Lower lobe of right lung (tissue), 2 donors: Measurements from ENCODE around the gene ARHGEF6. TPM values are rescaled to one million over a fixed set of nuclear protein-coding genes. Genes with fewer than 3 reads are reported as not detected.

Source experiments
- ATAC-seq, 2 donors: fragments of 200-7000 bp; cut with Tn5 transposase; one replicate each; pipeline ENCODE4 v1.9.1; 2020 to 2022; ENCODE audit warnings: mild to moderate bottlenecking in 2 of 2, moderate library complexity in 2 of 2
- DNase-seq: peaks from one replicate; pipeline ENCODE4 v3.0.0-alpha.2; 2020
- H3K27ac ChIP-seq: fragments of 200-600 bp; one replicate; pipeline ENCODE4 v1.8.0; 2022
- H3K27me3 ChIP-seq: fragments of 200-600 bp; one replicate; pipeline ENCODE4 v1.8.0; 2022; ENCODE audit warnings: low read depth
- H3K36me3 ChIP-seq: fragments of 200-600 bp; one replicate; pipeline ENCODE4 v1.8.0; 2022; ENCODE audit warnings: mild to moderate bottlenecking
- H3K4me1 ChIP-seq: fragments of 200-600 bp; one replicate; pipeline ENCODE4 v1.8.0; 2022
- H3K4me3 ChIP-seq: fragments of 200-600 bp; one replicate; pipeline ENCODE4 v1.8.0; 2022; ENCODE audit warnings: mild to moderate bottlenecking
- H3K9me3 ChIP-seq: fragments of 200-600 bp; one replicate; pipeline ENCODE4 v1.8.0; 2022
- CTCF ChIP-seq: fragments of 200-600 bp; IDR thresholded peaks from one replicate; pipeline ENCODE4 v1.8.0; 2022; ENCODE audit warnings: antibody characterized with exemption, mild to moderate bottlenecking
- intact Hi-C: fragments of 100-400 bp; cut with DNase I; formaldehyde crosslinking; loops from one replicate; pipeline ENCODE4 v1.11.0; 2022
- total RNA-seq: library from RNA; stranded (reverse); fragmentation: NEBNext Ultra II Directional; extraction: Animal tissue kit (Norgen Biotek cat#: 25700); gene quantifications from one replicate; pipeline ENCODE4 v1.2.1, GENCODE V29; 2021
- donor health status: DM: no; HTN: yes; CAD: no; lungs with severe emphysema.

Gene ARHGEF6
- total RNA-seq, 1 donor from 2014 or later, result 33.7 TPM

- Histone ChIP-seq H3K27ac (peak overlapping the region; percentile 85), H3K27me3 (no peaks in the 10 kb centered on the region), H3K4me1 (no peaks in the 10 kb centered on the region), H3K36me3 (no peaks in the 10 kb centered on the region), H3K9me3 (no peaks in the 10 kb centered on the region), H3K4me3 (no peak overlapping the region)
- DNase-seq, result peak; percentile 48
- peak; percentile 46 to 56 for ATAC-seq
- TF ChIP-seq CTCF, result no peak
- intact Hi-C loops, result no loop called here
These were observed 12.2 kb downstream of the ARHGEF6 start for GRCh38 chrX:136768469-136769084.

- Histone ChIP-seq H3K27ac (peak overlapping the region; percentile 85), H3K4me1 (no peaks in the 10 kb centered on the region), H3K4me3 (peak overlapping the region; percentile 66), H3K36me3 (no peaks in the 10 kb centered on the region), H3K9me3 (no peaks in the 10 kb centered on the region), H3K27me3 (no peaks in the 10 kb centered on the region)
- TF ChIP-seq CTCF, result peak; percentile 14
- ATAC-seq (peak; percentile 91 to 94), DNase-seq (peak; percentile 79)
- intact Hi-C loops, result no loop called here
These were observed 13.4 kb downstream of the ARHGEF6 start for GRCh38 chrX:136767104-136767941.

- Histone ChIP-seq H3K9me3 (no peaks in the 10 kb centered on the region), H3K4me1 (no peaks in the 10 kb centered on the region), H3K36me3 (no peaks in the 10 kb centered on the region), H3K27ac (peak overlapping the region; percentile 85), H3K4me3 (peak overlapping the region; percentile 66), H3K27me3 (no peaks in the 10 kb centered on the region)
- DNase-seq, result no peak
- ATAC-seq, result peak; percentile 25 to 42
- intact Hi-C loops, result no loop called here
- no peak for TF ChIP-seq CTCF
These were observed 14.0 kb downstream of the ARHGEF6 start for GRCh38 chrX:136766785-136767103.

GRCh38 chrX:136765821-136766356 lies 14.8 kb downstream of the ARHGEF6 start:
- TF ChIP-seq CTCF, result no peak

GRCh38 chrX:136764206-136764605 lies 16.5 kb downstream of the ARHGEF6 start:
- intact Hi-C loops, result no loop called here
- Histone ChIP-seq H3K36me3 (no peaks in the 10 kb centered on the region), H3K27ac (no peak overlapping the region), H3K4me1 (no peaks in the 10 kb centered on the region), H3K27me3 (no peaks in the 10 kb centered on the region), H3K4me3 (no peak overlapping the region), H3K9me3 (no peaks in the 10 kb centered on the region)
- TF ChIP-seq CTCF, result no peak
- ATAC-seq, result no peak
- no peak for DNase-seq

More at GRCh38 chrX:136765821-136766356, 14.8 kb downstream of the ARHGEF6 start:
- ATAC-seq, result peak in 1 of 2 donors; percentile 18
- Histone ChIP-seq H3K36me3 (no peaks in the 10 kb centered on the region), H3K4me3 (peak overlapping the region; percentile 66), H3K9me3 (no peaks in the 10 kb centered on the region), H3K27ac (peak overlapping the region; percentile 18), H3K27me3 (no peaks in the 10 kb centered on the region), H3K4me1 (no peaks in the 10 kb centered on the region)
- no peak for DNase-seq
- intact Hi-C loops, result no loop called here
